Glutamatergic neuron (in vitro differentiated cells): ENCODE results near the gene LRRC36. TPM values are rescaled to one million over a fixed set of nuclear protein-coding genes. Genes with fewer than 3 reads are reported as not detected.

Experiments
- DNase-seq: peaks from one replicate; pipeline ENCODE4 v3.0.0; 2022
- H3K27ac Mint-ChIP-seq: one replicate; pipeline ENCODE4 v1.8.0; 2020; ENCODE audit warnings: mild to moderate bottlenecking, mixed read lengths, inconsistent platforms; ENCODE audit not compliant: unreplicated experiment
- H3K27me3 Mint-ChIP-seq: one replicate; pipeline ENCODE4 v1.8.0; 2020; ENCODE audit warnings: mild to moderate bottlenecking, moderate library complexity, mixed read lengths, inconsistent platforms; ENCODE audit not compliant: unreplicated experiment
- H3K36me3 Mint-ChIP-seq: one replicate; pipeline ENCODE4 v1.8.0; 2020; ENCODE audit warnings: mild to moderate bottlenecking, mixed read lengths, inconsistent platforms; ENCODE audit not compliant: unreplicated experiment
- H3K4me1 Mint-ChIP-seq: one replicate; pipeline ENCODE4 v1.8.0; 2020; ENCODE audit warnings: mild to moderate bottlenecking, low read depth, mixed read lengths, inconsistent platforms; ENCODE audit not compliant: unreplicated experiment
- H3K4me3 Mint-ChIP-seq: one replicate; pipeline ENCODE4 v1.8.0; 2020; ENCODE audit warnings: mild to moderate bottlenecking, mixed read lengths, inconsistent platforms; ENCODE audit not compliant: unreplicated experiment
- H3K9me3 Mint-ChIP-seq: one replicate; pipeline ENCODE4 v1.8.0; 2020; ENCODE audit warnings: mild to moderate bottlenecking, moderate library complexity, mixed read lengths, inconsistent platforms; ENCODE audit not compliant: unreplicated experiment
- CTCF ChIP-seq: fragments of 200-600 bp; sonication (generic); IDR thresholded peaks from one replicate; pipeline ENCODE4 v1.5.0; 2021; ENCODE audit not compliant: partially characterized antibody, unreplicated experiment
- total RNA-seq: library from RNA; stranded (reverse); fragmentation: NEBNext Ultra II Directional; extraction: Animal tissue kit (Norgen Biotek cat#: 25700); gene quantifications from one replicate; pipeline ENCODE4 v1.2.1, GENCODE V29; 2021; ENCODE audit not compliant: unreplicated experiment

The LRRC36 gene
- total RNA-seq, 1 donor from 2014 or later: not detected

- Mint-ChIP-seq H3K4me1 (peaks cover 24% of the 10 kb centered on the region), H3K27me3 (peaks cover 15% of the 10 kb centered on the region), H3K9me3 (peaks cover 2% of the 10 kb centered on the region), H3K27ac (peak overlapping the region; percentile 72), H3K36me3 (no peaks in the 10 kb centered on the region), H3K4me3 (peak overlapping the region; percentile 85)
- no peak for TF ChIP-seq CTCF
- no peak for DNase-seq
These were observed 65.9 kb downstream of the LRRC36 start for GRCh38 chr16:67392301-67393059.

- Mint-ChIP-seq H3K27ac (peak within 1 kb of the TSS; percentile 72), H3K36me3 (no peaks in the 10 kb centered on the region), H3K4me1 (peaks cover 20% of the 10 kb centered on the region), H3K27me3 (peaks cover 15% of the 10 kb centered on the region), H3K9me3 (peaks cover 2% of the 10 kb centered on the region), H3K4me3 (peak within 1 kb of the TSS; percentile 85)
- TF ChIP-seq CTCF: peak; percentile 74
- peak; percentile 89 for DNase-seq
These were observed 66.6 kb downstream of the LRRC36 start, which contains the start of gene TPPP3 for GRCh38 chr16:67393111-67393787. Gene TPPP3 (minus strand): TSS chr16:67393498. CDS start chr16:67391111, 2,387 bp downstream.

- no peak for TF ChIP-seq CTCF
- Mint-ChIP-seq H3K4me1 (peaks cover 16% of the 10 kb centered on the region), H3K27ac (no peak overlapping the region), H3K9me3 (peaks cover 2% of the 10 kb centered on the region), H3K36me3 (no peaks in the 10 kb centered on the region), H3K27me3 (peaks cover 15% of the 10 kb centered on the region), H3K4me3 (peak overlapping the region; percentile 52)
- DNase-seq: no peak
These were observed 67.2 kb downstream of the LRRC36 start for GRCh38 chr16:67393788-67394154.

GRCh38 chr16:67394155-67395104, 67.8 kb downstream of the LRRC36 start:
- H3K27me3 Mint-ChIP-seq: peaks cover 15% of the 10 kb centered on the region
- DNase-seq: no peak
- H3K36me3 Mint-ChIP-seq: no peaks in the 10 kb centered on the region
- H3K9me3 Mint-ChIP-seq: peaks cover 2% of the 10 kb centered on the region
- peaks cover 16% of the 10 kb centered on the region for H3K4me1 Mint-ChIP-seq
- H3K27ac Mint-ChIP-seq: peak overlapping the region; percentile 28
- peak overlapping the region; percentile 52 for H3K4me3 Mint-ChIP-seq
- no peak for TF ChIP-seq CTCF
